Mesendoderm (in vitro differentiated cells): ENCODE data around the gene TMEM54.

Source experiments
- DNase-seq: peaks from one replicate; pipeline ENCODE4 v3.0.0; 2013
- H2AK5ac ChIP-seq: 2 replicates; pipeline ENCODE4 v1.6.1; 2013; ENCODE audit warnings: low read length, inconsistent platforms
- H2BK120ac ChIP-seq: 2 replicates; pipeline ENCODE4 v1.6.1; 2013; ENCODE audit warnings: low read depth, mild to moderate bottlenecking, low read length, moderate library complexity, mixed read lengths
- H2BK15ac ChIP-seq: replicated peaks from 2 replicates; pipeline ENCODE4 v1.6.1; 2013; ENCODE audit warnings: low read depth, mild to moderate bottlenecking, moderate library complexity
- H2BK5ac ChIP-seq: 2 replicates; pipeline ENCODE4 v1.6.1; 2013; ENCODE audit warnings: low read length, inconsistent platforms
- H3K18ac ChIP-seq: 2 replicates; pipeline ENCODE4 v1.6.1; 2013; ENCODE audit warnings: mild to moderate bottlenecking, low read length, mixed read lengths
- H3K23ac ChIP-seq: one replicate; pipeline ENCODE4 v1.6.1; 2013; ENCODE audit warnings: low read length
- H3K27ac ChIP-seq: 2 replicates; pipeline ENCODE4 v1.5.1; 2013; ENCODE audit warnings: low read depth, mild to moderate bottlenecking, inconsistent platforms, low read length, moderate library complexity
- H3K27me3 ChIP-seq: 2 replicates; pipeline ENCODE4 v1.6.1; 2013; ENCODE audit warnings: low read length, control low read depth, mild to moderate bottlenecking, inconsistent platforms; ENCODE audit not compliant: insufficient read depth, poor library complexity
- H3K36me3 ChIP-seq: 2 replicates; pipeline ENCODE4 v1.6.1; 2013; ENCODE audit warnings: low read length, inconsistent platforms; ENCODE audit not compliant: control insufficient read depth, insufficient read depth
- H3K4ac ChIP-seq: one replicate; pipeline ENCODE4 v1.6.1; 2013; ENCODE audit warnings: low read depth, mild to moderate bottlenecking, low read length, moderate library complexity
- H3K4me1 ChIP-seq: 2 replicates; pipeline ENCODE4 v1.6.1; 2013; ENCODE audit warnings: low read depth, low read length, inconsistent platforms; ENCODE audit not compliant: control insufficient read depth
- H3K4me2 ChIP-seq: 2 replicates; pipeline ENCODE4 v1.6.1; 2013; ENCODE audit warnings: low read length
- H3K4me3 ChIP-seq: 2 replicates; pipeline ENCODE4 v1.5.1; 2013; ENCODE audit warnings: mild to moderate bottlenecking, low read length
- H3K56ac ChIP-seq: one replicate; pipeline ENCODE4 v1.6.1; 2013; ENCODE audit warnings: low read length
- H3K79me1 ChIP-seq: 2 replicates; pipeline ENCODE4 v1.6.1; 2013; ENCODE audit warnings: low read length, inconsistent platforms
- H3K79me2 ChIP-seq: 2 replicates; pipeline ENCODE4 v1.6.1; 2013; ENCODE audit warnings: mild to moderate bottlenecking, low read length; ENCODE audit not compliant: control insufficient read depth, insufficient read depth
- H3K9ac ChIP-seq: 2 replicates; pipeline ENCODE4 v1.6.1; 2013; ENCODE audit warnings: low read length, inconsistent platforms
- H4K5ac ChIP-seq: one replicate; pipeline ENCODE4 v1.6.1; 2013; ENCODE audit warnings: low read length
- H4K8ac ChIP-seq: one replicate; pipeline ENCODE4 v1.6.1; 2013; ENCODE audit warnings: low read depth, mild to moderate bottlenecking, control low read depth, low read length, moderate library complexity
- WGBS: extraction: QIAGEN DNeasy Blood & Tissue Kit; methylation state at CpG from one replicate; pipeline ENCODE4 v1.1.7; 2013; ENCODE audit warnings: low lambda C conversion rate, missing lambda C conversion rate; ENCODE audit not compliant: insufficient coverage; ENCODE audit errors: extremely low coverage; 5-methylcytosine and 5-hydroxymethylcytosine counted together

TMEM54 gene

GRCh38 chr1:32884726-32885125 is 16.5 kb downstream of the TMEM54 start:
- Histone ChIP-seq H2AK5ac (no peak overlapping the region), H3K79me1 (no peaks in the 10 kb centered on the region), H3K36me3 (no peaks in the 10 kb centered on the region), H3K79me2 (no peaks in the 10 kb centered on the region), H3K27me3 (peaks cover 3% of the 10 kb centered on the region), H4K8ac (no peak overlapping the region), H4K5ac (no peak overlapping the region), H3K4me1 (no peaks in the 10 kb centered on the region), H3K23ac (no peak overlapping the region), H2BK5ac (no peak overlapping the region), H3K9ac (no peak overlapping the region), H3K4me3 (no peak overlapping the region), H3K18ac (no peak overlapping the region), H3K4ac (no peak overlapping the region), H2BK120ac (no peak overlapping the region), H2BK15ac (no peak overlapping the region), H3K27ac (no peak overlapping the region), H3K4me2 (no peak overlapping the region), H3K56ac (no peak overlapping the region)
- no peak for DNase-seq
- no CpG with 5 or more reads among the region's 12 CpGs for WGBS

GRCh38 chr1:32884032-32884372 is 17.2 kb downstream of the TMEM54 start:
- H3K9ac ChIP-seq: no peak overlapping the region
- H2BK120ac ChIP-seq: no peak overlapping the region
- H2AK5ac ChIP-seq: no peak overlapping the region
- H3K4me2 ChIP-seq: no peak overlapping the region
- H2BK15ac ChIP-seq: no peak overlapping the region
- no peak overlapping the region for H2BK5ac ChIP-seq
- H3K23ac ChIP-seq: no peak overlapping the region
- DNase-seq: no peak
- no CpG with 5 or more reads among the region's 4 CpGs for WGBS
- no peak overlapping the region for H3K27ac ChIP-seq
- H3K36me3 ChIP-seq: no peaks in the 10 kb centered on the region
- H3K4me3 ChIP-seq: no peak overlapping the region
- no peaks in the 10 kb centered on the region for H3K79me2 ChIP-seq
- H3K4me1 ChIP-seq: no peaks in the 10 kb centered on the region
- no peaks in the 10 kb centered on the region for H3K79me1 ChIP-seq
- H3K56ac ChIP-seq: no peak overlapping the region
- peaks cover 3% of the 10 kb centered on the region for H3K27me3 ChIP-seq
- no peak overlapping the region for H3K4ac ChIP-seq
- H3K18ac ChIP-seq: no peak overlapping the region
- no peak overlapping the region for H4K5ac ChIP-seq
- H4K8ac ChIP-seq: no peak overlapping the region

- H3K4ac ChIP-seq: no peak overlapping the region
- no peak overlapping the region for H3K4me3 ChIP-seq
- H2BK15ac ChIP-seq: no peak overlapping the region
- H2BK5ac ChIP-seq: no peak overlapping the region
- DNase-seq: no peak
- H2AK5ac ChIP-seq: no peak overlapping the region
- no peak overlapping the region for H3K18ac ChIP-seq
- no peak overlapping the region for H4K5ac ChIP-seq
- H3K4me2 ChIP-seq: no peak overlapping the region
- H3K27me3 ChIP-seq: peaks cover 3% of the 10 kb centered on the region
- no peak overlapping the region for H4K8ac ChIP-seq
- no peaks in the 10 kb centered on the region for H3K4me1 ChIP-seq
- no peak overlapping the region for H3K23ac ChIP-seq
- WGBS: no CpG with 5 or more reads among the region's 7 CpGs
- H3K27ac ChIP-seq: no peak overlapping the region
- no peaks in the 10 kb centered on the region for H3K79me1 ChIP-seq
- H2BK120ac ChIP-seq: no peak overlapping the region
- no peaks in the 10 kb centered on the region for H3K36me3 ChIP-seq
- H3K79me2 ChIP-seq: no peaks in the 10 kb centered on the region
- no peak overlapping the region for H3K56ac ChIP-seq
- no peak overlapping the region for H3K9ac ChIP-seq
Measured at GRCh38 chr1:32883338-32884031, 17.7 kb downstream of the TMEM54 start.

- Histone ChIP-seq H3K4me3 (no peak overlapping the region), H3K18ac (no peak overlapping the region), H3K27me3 (peaks cover 3% of the 10 kb centered on the region), H3K9ac (no peak overlapping the region), H2BK120ac (no peak overlapping the region), H3K79me1 (no peaks in the 10 kb centered on the region), H2BK5ac (no peak overlapping the region), H3K36me3 (no peaks in the 10 kb centered on the region), H4K8ac (no peak overlapping the region), H3K4me1 (no peaks in the 10 kb centered on the region), H3K4ac (no peak overlapping the region), H3K56ac (no peak overlapping the region), H4K5ac (no peak overlapping the region), H2BK15ac (no peak overlapping the region), H3K4me2 (no peak overlapping the region), H3K79me2 (no peaks in the 10 kb centered on the region), H3K23ac (no peak overlapping the region), H2AK5ac (no peak overlapping the region), H3K27ac (no peak overlapping the region)
- no peak for DNase-seq
- no CpG with 5 or more reads among the region's 22 CpGs for WGBS
Measured at GRCh38 chr1:32881871-32882850, 19.0 kb downstream of the TMEM54 start.

GRCh38 chr1:32881291-32881690 is 19.9 kb downstream of the TMEM54 start:
- no peaks in the 10 kb centered on the region for H3K36me3 ChIP-seq
- no peak overlapping the region for H3K27ac ChIP-seq
- H2BK15ac ChIP-seq: no peak overlapping the region
- H3K79me2 ChIP-seq: no peaks in the 10 kb centered on the region
- no peak overlapping the region for H4K8ac ChIP-seq
- H3K18ac ChIP-seq: no peak overlapping the region
- H2BK120ac ChIP-seq: no peak overlapping the region
- H3K56ac ChIP-seq: no peak overlapping the region
- H2AK5ac ChIP-seq: no peak overlapping the region
- DNase-seq: no peak
- no CpG with 5 or more reads among the region's 5 CpGs for WGBS
- H2BK5ac ChIP-seq: no peak overlapping the region
- no peak overlapping the region for H3K4me3 ChIP-seq
- peaks cover 3% of the 10 kb centered on the region for H3K27me3 ChIP-seq
- H3K79me1 ChIP-seq: no peaks in the 10 kb centered on the region
- H4K5ac ChIP-seq: no peak overlapping the region
- H3K4me1 ChIP-seq: peaks cover 2% of the 10 kb centered on the region
- H3K23ac ChIP-seq: no peak overlapping the region
- no peak overlapping the region for H3K4ac ChIP-seq
- H3K4me2 ChIP-seq: no peak overlapping the region
- no peak overlapping the region for H3K9ac ChIP-seq
